ENCODE results near the gene STYX.
"Not testable (repeated sequence)": the region's sequence is repeated elsewhere in the genome, so short reads cannot be mapped to it uniquely, and the experiment has no call there.

STYX gene

GRCh38 chr14:52748647-52749292, 18.8 kb downstream of the STYX start:
- Histone ChIP-seq H3K9ac (ENCODE audit: insufficient read length, low read depth) (no peak overlapping the region), H3K9me3 (ENCODE audit: insufficient read depth, low read length) (no peaks in the 10 kb centered on the region), H3K27me3 (ENCODE audit: insufficient read depth, insufficient read length) (no peaks in the 10 kb centered on the region), H3K4me3 (ENCODE audit: insufficient read length, low read depth) (no peak overlapping the region), H3K36me3 (ENCODE audit: insufficient read depth, insufficient read length, low read length) (peaks cover 28% of the 10 kb centered on the region), H3K4me1 (ENCODE audit: insufficient read depth, insufficient read length) (no peaks in the 10 kb centered on the region)
- DNase-seq (ENCODE audit: low read depth, low spot score): no peak
- no peak for TF ChIP-seq YY1 (IDR thresholded peaks at IDR 0.05; ENCODE audit: insufficient read depth, insufficient read length)
- no peak for TF ChIP-seq SUZ12 (IDR thresholded peaks at IDR 0.05; ENCODE audit: extremely low read depth, insufficient read depth, insufficient read length)
- no peak for TF ChIP-seq ZNF274 (IDR thresholded peaks at IDR 0.05; ENCODE audit: low read depth, low read length)

- no peak for DNase-seq (ENCODE audit: low read depth, low spot score)
- H3K9me3 ChIP-seq (ENCODE audit: insufficient read depth, low read length): no peaks in the 10 kb centered on the region
- H3K36me3 ChIP-seq (ENCODE audit: insufficient read depth, insufficient read length, low read length): peaks cover 23% of the 10 kb centered on the region
- TF ChIP-seq YY1 (IDR thresholded peaks at IDR 0.05; ENCODE audit: insufficient read depth, insufficient read length): no peak
- no peak for TF ChIP-seq SUZ12 (IDR thresholded peaks at IDR 0.05; ENCODE audit: extremely low read depth, insufficient read depth, insufficient read length)
- TF ChIP-seq ZNF274 (IDR thresholded peaks at IDR 0.05; ENCODE audit: low read depth, low read length): no peak
- no peaks in the 10 kb centered on the region for H3K27me3 ChIP-seq (ENCODE audit: insufficient read depth, insufficient read length)
- no peak overlapping the region for H3K4me3 ChIP-seq (ENCODE audit: insufficient read length, low read depth)
- H3K4me1 ChIP-seq (ENCODE audit: insufficient read depth, insufficient read length): no peaks in the 10 kb centered on the region
- no peak overlapping the region for H3K9ac ChIP-seq (ENCODE audit: insufficient read length, low read depth)
Observed at GRCh38 chr14:52755607-52756316, 25.8 kb downstream of the STYX start.

- TF ChIP-seq SUZ12 (IDR thresholded peaks at IDR 0.05; ENCODE audit: extremely low read depth, insufficient read depth, insufficient read length): no peak
- no peak for TF ChIP-seq YY1 (IDR thresholded peaks at IDR 0.05; ENCODE audit: insufficient read depth, insufficient read length)
- TF ChIP-seq ZNF274 (IDR thresholded peaks at IDR 0.05; ENCODE audit: low read depth, low read length): no peak
- Histone ChIP-seq H3K36me3 (ENCODE audit: insufficient read depth, insufficient read length, low read length) (peaks cover 19% of the 10 kb centered on the region), H3K4me3 (ENCODE audit: insufficient read length, low read depth) (no peak overlapping the region), H3K4me1 (ENCODE audit: insufficient read depth, insufficient read length) (no peaks in the 10 kb centered on the region), H3K9ac (ENCODE audit: insufficient read length, low read depth) (no peak overlapping the region), H3K9me3 (ENCODE audit: insufficient read depth, low read length) (no peaks in the 10 kb centered on the region), H3K27me3 (ENCODE audit: insufficient read depth, insufficient read length) (no peaks in the 10 kb centered on the region)
- DNase-seq (ENCODE audit: low read depth, low spot score): no peak
Observed at GRCh38 chr14:52759145-52759544, 29.2 kb downstream of the STYX start.

GRCh38 chr14:52762923-52763322, 33.0 kb downstream of the STYX start:
- not testable (repeated sequence) for H3K9ac ChIP-seq (ENCODE audit: insufficient read length, low read depth); H3K9me3 ChIP-seq (ENCODE audit: insufficient read depth, low read length); H3K4me3 ChIP-seq (ENCODE audit: insufficient read length, low read depth); H3K27me3 ChIP-seq (ENCODE audit: insufficient read depth, insufficient read length); H3K4me1 ChIP-seq (ENCODE audit: insufficient read depth, insufficient read length); DNase-seq (ENCODE audit: low read depth, low spot score)
- H3K36me3 ChIP-seq (ENCODE audit: insufficient read depth, insufficient read length, low read length): peaks cover 26% of the 10 kb centered on the region

GRCh38 chr14:52767058-52767833, 37.3 kb downstream of the STYX start:
- TF ChIP-seq SUZ12 (IDR thresholded peaks at IDR 0.05; ENCODE audit: extremely low read depth, insufficient read depth, insufficient read length): no peak
- no peak for TF ChIP-seq YY1 (IDR thresholded peaks at IDR 0.05; ENCODE audit: insufficient read depth, insufficient read length)
- TF ChIP-seq ZNF274 (IDR thresholded peaks at IDR 0.05; ENCODE audit: low read depth, low read length): no peak
- Histone ChIP-seq H3K36me3 (ENCODE audit: insufficient read depth, insufficient read length, low read length) (peaks cover 37% of the 10 kb centered on the region), H3K4me1 (ENCODE audit: insufficient read depth, insufficient read length) (no peaks in the 10 kb centered on the region), H3K9ac (ENCODE audit: insufficient read length, low read depth) (no peak overlapping the region), H3K27me3 (ENCODE audit: insufficient read depth, insufficient read length) (no peaks in the 10 kb centered on the region), H3K4me3 (ENCODE audit: insufficient read length, low read depth) (no peak overlapping the region), H3K9me3 (ENCODE audit: insufficient read depth, low read length) (no peaks in the 10 kb centered on the region)
- no peak for DNase-seq (ENCODE audit: low read depth, low spot score)

- no peak for TF ChIP-seq SUZ12 (IDR thresholded peaks at IDR 0.05; ENCODE audit: extremely low read depth, insufficient read depth, insufficient read length)
- TF ChIP-seq ZNF274 (IDR thresholded peaks at IDR 0.05; ENCODE audit: low read depth, low read length): no peak
- no peak for TF ChIP-seq YY1 (IDR thresholded peaks at IDR 0.05; ENCODE audit: insufficient read depth, insufficient read length)
- no peaks in the 10 kb centered on the region for H3K4me1 ChIP-seq (ENCODE audit: insufficient read depth, insufficient read length)
- no peak for DNase-seq (ENCODE audit: low read depth, low spot score)
- peaks cover 48% of the 10 kb centered on the region for H3K36me3 ChIP-seq (ENCODE audit: insufficient read depth, insufficient read length, low read length)
- no peaks in the 10 kb centered on the region for H3K9me3 ChIP-seq (ENCODE audit: insufficient read depth, low read length)
- H3K4me3 ChIP-seq (ENCODE audit: insufficient read length, low read depth): no peak overlapping the region
- H3K9ac ChIP-seq (ENCODE audit: insufficient read length, low read depth): no peak overlapping the region
- H3K27me3 ChIP-seq (ENCODE audit: insufficient read depth, insufficient read length): no peaks in the 10 kb centered on the region
Observed at GRCh38 chr14:52769887-52770286, 39.9 kb downstream of the STYX start.

GRCh38 chr14:52776816-52777215, 46.9 kb downstream of the STYX start:
- H3K36me3 ChIP-seq (ENCODE audit: insufficient read depth, insufficient read length, low read length): peaks cover 43% of the 10 kb centered on the region
- DNase-seq (ENCODE audit: low read depth, low spot score): no peak
- TF ChIP-seq ZNF274 (IDR thresholded peaks at IDR 0.05; ENCODE audit: low read depth, low read length) (no peak), SUZ12 (IDR thresholded peaks at IDR 0.05; ENCODE audit: extremely low read depth, insufficient read depth, insufficient read length) (no peak)

More at GRCh38 chr14:52776816-52777215, 46.9 kb downstream of the STYX start:
- H3K9ac ChIP-seq (ENCODE audit: insufficient read length, low read depth): no peak overlapping the region
- no peaks in the 10 kb centered on the region for H3K4me1 ChIP-seq (ENCODE audit: insufficient read depth, insufficient read length)
- H3K9me3 ChIP-seq (ENCODE audit: insufficient read depth, low read length): no peaks in the 10 kb centered on the region
- no peaks in the 10 kb centered on the region for H3K27me3 ChIP-seq (ENCODE audit: insufficient read depth, insufficient read length)
- H3K4me3 ChIP-seq (ENCODE audit: insufficient read length, low read depth): no peak overlapping the region

Measured in NT2/D1 (cell line).